GM11168 (cell line): ENCODE results near the gene AQP6.

Experiments
- in situ Hi-C: fragments of 300-500 bp; cut with MboI; formaldehyde crosslinking; loops from one replicate; pipeline ENCODE4 v1.12.0; 2022; ENCODE audit warnings: low sequenced_read_pairs; ENCODE audit not compliant: unreplicated experiment

The AQP6 gene, protein sequence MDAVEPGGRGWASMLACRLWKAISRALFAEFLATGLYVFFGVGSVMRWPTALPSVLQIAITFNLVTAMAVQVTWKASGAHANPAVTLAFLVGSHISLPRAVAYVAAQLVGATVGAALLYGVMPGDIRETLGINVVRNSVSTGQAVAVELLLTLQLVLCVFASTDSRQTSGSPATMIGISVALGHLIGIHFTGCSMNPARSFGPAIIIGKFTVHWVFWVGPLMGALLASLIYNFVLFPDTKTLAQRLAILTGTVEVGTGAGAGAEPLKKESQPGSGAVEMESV

DNA sequence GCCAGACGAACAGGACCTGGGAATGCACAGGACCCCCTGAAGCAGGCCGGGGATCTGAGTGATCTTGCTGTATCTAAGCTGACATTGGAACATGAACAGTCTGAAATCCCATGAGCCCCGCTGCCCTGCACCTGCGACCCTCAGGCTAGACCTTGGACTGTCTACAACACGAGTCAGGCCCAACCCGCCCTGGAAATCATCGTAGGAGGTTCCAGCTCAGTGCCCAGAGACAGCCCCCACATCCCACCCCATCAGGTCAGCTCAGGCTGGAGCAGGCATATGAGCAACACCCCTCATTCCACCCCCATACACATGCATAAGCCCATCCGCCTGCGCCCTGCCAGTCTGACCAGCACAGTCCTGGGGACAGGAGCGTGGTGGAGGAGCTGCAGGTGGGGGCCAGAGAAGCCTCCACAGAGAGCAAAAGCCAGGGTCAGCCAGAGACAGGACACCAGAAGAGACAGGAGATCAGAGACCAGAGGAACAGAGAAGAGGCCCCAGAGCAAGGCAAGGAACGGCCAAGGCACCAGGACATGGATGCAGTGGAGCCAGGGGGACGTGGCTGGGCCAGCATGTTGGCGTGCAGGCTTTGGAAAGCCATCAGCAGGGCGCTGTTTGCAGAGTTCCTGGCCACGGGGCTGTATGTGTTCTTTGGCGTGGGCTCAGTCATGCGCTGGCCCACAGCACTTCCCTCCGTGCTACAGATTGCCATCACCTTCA lies at the start of gene AQP6:
AQP6 (plus strand) TSS at position 307 of the 720 bp plus-strand sequence; CDS start at position 534, 227 bp downstream.
- in situ Hi-C loops = no loop called here

DNA sequence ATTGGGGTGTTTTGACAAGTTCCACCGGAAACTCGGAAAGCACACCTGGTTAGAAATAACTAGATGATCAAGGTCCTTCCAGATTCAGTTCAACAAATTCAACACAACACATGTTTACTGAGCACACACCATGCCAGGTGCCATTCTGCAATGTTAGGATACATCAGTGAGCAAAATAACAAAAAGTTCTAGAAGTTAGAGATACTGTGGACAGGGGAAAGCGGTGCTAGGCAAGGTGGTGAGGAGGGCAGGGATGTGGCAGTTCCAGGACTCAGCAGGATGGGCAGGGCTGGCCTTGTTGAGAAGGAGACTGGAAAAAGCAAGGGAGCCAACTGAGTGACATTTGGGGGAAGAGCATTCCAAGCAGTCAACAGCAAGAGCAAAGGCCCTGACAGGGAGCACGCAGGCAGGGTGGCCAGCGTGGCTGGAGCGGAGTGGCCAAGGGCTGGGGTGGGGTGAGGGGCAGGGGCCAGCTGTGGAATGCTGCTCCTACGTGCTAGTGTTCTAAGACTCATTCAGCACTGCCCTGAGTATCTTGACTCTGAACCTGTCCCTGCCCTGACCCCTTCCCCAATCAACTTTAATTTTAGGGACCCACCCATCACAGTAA lies 49.6 kb upstream of the AQP6 start:
- in situ Hi-C loops = no loop called here

DNA sequence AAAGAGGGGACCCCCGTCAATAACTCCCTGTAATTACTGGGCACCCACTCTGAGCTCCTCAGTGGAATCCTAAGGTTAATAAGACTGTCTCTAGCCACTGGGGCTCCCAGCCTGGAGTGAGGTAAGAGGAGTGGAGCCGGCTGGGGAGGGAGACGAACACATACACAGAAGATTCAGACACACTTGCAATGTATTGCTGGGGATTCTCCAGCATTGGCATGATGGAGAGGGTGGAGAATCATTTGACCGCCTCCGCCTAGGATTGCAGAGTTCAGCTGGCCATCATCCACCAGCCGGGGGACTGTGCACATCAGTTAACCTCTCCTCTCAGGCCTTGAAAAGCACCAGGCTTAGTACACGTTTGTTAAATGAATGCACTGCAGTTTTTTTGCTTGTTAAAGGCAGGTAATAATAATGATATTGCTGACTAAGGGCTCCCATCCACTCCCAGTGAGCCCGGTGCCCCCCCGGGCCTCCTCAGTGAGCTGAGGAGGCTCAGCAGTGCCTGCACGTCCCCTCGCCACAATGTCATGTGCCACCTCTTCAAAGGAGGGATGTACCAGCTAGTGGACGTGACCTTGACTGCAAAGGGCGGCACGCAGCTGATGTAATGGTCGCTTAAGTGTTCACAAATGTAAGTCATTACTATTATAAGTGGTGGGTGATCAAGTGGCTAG lies 48.7 kb upstream of the AQP6 start:
- in situ Hi-C loops = no loop called here

DNA sequence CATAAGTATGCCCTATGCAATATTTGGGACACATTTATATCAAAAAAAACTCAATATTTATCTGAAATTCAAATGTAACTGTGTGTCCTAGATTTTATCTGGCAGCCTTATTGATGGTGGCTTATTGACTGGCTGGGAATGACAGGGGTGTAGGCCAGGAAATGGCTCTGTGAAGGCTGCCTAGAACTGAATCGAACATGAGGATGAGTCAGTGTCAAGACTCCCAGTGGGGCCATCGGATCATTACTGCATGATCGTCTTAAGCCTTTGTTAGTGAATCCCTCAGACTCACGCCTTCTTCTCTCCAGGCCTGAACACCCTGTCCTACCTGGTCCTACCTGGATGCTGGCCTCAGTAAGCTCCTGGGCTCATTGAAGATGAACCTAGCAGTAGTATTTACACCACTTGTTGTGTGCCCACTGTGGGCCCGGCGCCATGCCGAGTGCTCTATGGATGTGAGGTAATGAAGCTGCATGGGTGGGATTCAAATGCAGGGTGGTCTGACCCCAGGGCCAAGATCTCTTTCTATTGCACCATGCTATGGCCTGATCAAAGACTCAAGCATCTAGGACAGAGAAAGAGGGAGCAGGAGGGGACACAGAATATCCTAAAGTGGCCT lies 48.0 kb upstream of the AQP6 start:
- in situ Hi-C loops = no loop called here

DNA sequence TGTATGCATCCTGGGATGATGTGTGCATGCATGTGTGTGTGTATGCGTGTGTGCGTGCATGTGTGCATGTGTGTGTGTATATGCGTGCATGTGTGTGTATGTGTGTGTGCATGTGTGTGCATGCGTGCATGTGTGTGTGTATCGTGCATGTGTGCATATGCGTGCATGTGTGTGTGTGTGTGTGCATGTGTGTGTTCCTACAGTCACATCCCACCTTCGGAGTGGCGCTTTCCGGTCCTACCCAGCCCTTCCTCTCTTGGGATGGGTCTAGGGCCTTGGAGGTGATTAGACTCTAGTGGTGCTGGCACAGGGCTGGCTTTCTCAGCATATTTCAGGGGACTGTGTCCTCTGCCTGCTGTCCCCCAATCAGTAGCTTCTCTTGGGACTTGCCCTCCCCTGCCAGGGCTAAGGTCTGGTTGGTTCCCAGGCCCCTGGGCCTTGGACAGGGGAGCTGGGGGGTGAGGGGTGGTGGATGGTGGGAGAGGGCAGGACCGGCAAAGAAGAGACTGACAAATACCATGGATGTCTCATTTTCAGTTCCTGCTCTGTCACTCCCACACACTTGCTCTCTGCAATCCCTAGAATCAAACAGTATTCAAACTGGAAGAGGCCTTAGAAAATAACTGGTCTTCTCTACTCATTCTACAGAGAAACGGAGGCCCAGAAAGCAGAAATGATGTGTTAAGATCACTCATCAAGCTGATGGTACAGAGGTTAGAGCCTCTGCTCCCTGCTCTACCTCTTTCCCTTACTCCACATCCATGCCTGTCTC lies 47.1 kb upstream of the AQP6 start:
- in situ Hi-C loops = no loop called here

DNA sequence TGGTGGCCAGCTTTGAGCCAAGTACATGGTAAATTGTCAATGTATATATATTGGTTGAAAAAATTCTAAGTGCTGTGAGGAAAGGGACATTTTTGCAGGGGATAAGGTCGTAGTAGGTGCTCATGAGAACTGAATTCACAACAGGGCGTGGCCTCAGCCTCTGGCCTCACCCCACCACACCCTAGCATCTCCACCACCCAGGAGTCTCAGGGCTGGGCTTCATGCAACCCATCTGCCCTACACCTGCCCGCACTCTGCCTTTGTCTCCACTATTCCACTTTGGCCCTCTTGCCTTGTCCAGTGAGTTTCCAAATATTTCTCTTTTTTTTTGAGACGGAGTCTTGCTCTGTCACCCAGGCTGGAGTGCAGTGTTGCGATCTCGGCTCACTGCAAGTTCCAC lies 44.3 kb upstream of the AQP6 start:
- in situ Hi-C loops = no loop called here

DNA sequence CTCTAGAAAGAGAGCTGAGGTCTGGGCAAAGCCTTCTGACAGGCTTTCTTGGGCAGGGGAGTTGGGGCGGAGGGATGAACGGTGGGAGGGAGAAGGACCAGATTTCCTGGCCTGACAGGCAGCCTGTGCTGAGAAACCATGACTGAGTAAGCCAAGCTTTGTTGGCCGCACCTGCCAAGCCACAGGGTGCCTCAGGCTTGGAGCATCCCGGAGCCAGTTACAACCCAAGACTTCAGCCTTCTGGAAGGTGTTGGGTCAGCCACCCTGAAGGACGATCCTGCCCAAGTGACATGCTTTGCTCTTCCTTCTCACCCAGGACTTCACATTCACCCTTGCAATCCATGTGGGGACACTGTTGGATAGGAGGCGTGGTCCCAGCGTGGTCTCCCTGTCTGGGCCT lies 43.2 kb upstream of the AQP6 start:
- in situ Hi-C loops = no loop called here

DNA sequence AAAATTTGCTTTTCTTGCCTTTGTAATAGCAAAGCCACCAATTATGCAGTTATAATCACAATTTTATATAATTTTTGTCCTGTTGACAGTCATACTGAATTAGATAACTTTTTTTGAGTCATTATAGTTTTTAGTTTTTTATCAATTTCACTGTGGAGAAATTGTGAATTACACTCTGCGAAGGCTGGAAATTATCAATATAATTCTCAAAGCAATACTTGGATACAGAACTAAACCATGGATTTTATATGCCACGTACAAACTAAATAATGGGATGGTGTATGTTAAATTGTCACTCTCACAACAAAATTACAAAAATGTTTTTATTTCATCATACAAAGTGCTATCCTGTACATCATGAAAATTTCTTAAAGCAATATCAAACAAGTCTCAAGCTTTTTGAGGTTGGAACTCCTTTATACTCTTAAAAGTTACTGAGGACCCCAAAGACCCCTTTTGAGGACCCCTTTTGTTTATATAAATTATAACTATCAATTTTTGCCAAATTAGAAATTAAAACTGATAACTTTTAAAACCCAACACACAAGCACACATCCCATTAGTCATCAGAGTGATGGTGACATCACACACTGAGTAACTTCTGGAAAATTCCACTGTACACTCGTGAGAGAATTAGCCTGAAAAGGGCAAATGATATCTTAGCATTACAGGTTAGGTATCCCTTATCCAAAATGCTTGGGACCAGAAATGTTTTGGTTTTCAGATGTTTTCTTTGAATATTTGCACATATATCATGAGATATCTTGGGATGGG lies 42.0 kb upstream of the AQP6 start:
- in situ Hi-C loops = no loop called here

DNA sequence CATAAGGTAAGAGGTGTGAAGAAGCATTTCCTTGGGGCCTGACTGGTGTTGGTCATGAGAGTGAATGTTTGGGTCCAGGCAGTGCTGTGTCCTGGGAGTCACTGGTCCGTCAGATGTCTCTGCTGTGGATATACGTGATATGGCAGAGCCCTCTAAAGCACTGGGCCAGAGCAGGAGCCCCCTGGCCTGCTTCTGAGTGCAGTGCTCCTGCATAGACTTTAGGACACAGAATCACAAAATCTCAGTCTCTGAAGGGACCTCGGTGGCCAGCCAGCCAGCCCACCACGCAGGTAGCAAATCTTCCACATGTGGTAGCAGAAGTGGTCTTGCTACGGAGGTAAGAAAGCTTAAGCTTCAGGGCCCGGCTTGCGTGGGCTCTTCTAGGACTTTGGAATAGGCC lies 40.7 kb upstream of the AQP6 start:
- in situ Hi-C loops = no loop called here

DNA sequence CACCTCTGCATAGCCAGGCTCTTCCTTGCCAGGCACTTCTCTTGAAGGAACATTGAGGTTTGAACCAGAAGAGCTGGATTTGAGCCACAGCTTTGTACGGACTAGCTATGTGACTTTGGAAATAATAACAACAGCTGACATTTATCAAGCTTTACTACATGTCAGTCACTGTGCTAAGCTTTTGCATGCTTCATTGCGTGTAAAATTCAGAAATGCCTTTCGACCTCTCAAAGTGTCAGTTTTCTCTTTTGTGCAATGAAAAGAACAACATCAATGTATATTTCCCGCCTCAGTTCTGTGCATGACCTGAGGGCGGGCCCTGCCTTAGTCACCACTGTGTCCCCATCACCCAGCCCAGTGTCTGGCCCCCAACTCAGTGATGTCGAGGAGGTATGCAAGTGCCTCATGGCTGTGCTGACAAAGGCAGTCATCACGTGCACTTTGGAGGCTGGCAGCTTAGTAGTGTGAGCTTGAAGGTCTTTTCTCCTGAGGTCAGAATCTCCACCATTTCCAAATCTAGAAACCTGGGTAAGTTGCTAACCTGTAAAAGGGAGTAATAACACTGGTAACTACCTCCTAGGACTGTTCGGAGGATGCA lies 40.1 kb upstream of the AQP6 start:
- in situ Hi-C loops = no loop called here

DNA sequence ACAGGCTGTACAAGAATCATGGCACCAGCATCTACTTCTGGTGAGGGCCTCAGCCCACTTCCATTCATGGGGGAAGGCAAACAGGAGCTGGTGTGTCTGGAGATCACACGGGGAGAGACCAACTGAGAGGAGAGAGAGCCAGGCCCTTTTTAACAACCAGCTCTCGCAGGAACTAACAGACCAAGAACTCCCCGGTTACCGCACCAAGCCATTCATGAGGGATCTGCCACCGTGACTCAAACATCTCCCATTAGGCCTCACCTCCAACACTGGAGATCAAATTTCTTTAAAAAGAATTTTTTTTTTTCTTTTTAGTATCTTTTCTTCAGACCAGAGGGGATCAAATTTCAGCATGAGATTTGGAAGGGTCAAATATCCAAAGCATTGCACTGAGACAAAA lies 39.0 kb upstream of the AQP6 start:
- in situ Hi-C loops = no loop called here

DNA sequence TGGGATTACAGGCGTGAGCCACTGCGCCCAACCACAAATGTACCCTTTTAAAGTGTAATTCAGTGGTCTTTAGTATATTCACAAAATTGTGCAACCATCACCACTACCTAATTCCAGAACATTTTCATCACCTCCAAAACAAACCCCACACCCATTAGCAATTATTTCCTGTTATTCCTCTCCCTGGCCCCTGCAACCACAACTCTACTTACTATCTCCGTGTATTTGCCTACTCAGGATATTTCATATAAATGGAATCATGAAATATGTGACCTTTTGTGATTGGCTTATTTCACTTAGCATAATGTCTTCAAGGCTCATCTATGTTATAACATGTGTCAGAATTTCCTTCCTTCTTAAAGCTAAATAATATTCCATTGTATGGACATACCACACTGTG lies 38.2 kb upstream of the AQP6 start:
- in situ Hi-C loops = no loop called here

DNA sequence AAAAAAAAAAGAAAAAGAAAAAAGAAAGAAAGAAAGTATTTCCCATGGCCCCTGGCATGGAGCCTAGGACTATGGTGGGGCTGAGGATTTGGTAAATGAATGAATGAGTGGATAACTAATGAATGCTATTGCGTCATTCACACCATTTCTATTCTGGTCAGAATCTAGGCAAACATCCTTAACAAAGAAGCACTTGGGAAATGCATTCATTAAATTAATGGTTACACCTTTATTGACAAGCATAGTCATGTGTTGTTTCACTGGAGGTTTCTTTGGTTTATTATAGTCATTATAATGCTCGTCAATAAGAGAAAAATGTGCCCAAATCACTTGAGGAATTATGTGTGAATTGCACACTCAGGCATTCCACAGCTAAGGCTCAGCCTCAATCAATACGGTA lies 35.8 kb upstream of the AQP6 start:
- in situ Hi-C loops = no loop called here

DNA sequence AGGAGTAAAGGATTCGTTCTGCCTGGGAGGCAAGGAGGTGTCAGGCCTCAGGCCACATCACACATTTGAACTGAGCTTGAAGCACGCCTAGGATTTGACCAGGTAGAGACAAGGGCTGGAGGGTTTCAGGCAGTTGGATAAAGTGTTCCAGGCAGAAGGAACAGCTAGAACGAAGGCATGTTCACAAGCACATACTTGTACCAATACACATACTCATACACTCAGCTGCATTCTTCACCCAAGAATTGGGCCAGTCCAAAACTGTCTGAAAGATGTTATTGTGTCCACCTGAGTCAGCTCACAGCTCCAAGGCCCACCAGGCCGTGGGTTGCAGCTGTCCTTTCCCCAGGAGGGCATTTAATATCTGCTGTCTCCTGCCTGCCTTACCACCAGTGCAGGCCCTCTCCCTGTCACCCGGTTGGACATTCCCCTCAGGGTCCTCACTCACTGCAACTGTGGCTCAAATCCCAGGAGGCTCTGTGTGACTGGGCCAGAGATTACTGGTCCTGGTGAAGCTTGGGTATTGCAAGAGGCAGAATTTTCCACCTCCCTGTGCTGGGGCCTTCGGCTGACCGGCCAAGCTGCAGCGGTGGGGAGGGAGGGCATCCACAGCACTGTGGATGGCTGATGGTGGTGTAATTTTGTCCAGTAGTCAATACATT lies 35.0 kb upstream of the AQP6 start:
- in situ Hi-C loops = no loop called here

DNA sequence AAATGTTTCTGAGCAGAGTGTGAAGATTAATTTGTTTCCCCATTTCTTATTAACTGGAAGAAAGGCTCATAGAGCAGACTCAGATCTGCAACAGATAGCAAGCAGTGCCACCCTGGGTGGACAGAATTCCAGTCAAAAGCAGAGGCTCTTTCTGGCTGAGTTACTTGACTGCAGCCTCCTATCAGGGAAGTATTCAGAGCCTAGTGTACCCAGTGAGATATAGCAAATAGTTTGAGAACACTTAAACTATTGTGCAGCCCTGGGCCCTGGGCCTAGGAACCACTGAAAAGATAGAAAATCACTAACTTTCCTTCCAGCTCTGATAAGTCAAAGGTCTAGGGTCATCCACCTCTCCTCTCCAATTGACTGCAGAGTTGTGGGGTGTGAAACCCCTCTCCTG lies 33.4 kb upstream of the AQP6 start:
- in situ Hi-C loops = no loop called here

DNA sequence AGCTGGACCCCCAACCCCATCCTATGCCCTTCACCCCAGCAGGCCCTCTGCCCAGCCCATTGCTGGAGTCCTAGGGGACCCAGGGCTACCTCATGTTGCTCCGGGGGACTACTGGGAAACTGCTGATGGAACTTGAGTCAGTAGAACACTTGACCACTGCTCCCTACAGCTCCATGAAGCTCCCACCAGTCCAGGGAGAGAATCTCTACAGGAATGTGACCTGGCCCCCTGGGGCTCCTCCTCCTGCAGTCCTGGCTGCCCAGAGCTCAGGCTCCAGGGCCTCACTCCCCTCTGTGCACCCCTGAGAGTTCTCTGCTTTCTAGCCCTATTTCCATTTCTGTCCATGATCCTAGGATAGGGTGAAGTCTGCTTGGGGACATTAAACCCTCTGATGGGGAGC lies 33.0 kb upstream of the AQP6 start:
- in situ Hi-C loops = no loop called here

DNA sequence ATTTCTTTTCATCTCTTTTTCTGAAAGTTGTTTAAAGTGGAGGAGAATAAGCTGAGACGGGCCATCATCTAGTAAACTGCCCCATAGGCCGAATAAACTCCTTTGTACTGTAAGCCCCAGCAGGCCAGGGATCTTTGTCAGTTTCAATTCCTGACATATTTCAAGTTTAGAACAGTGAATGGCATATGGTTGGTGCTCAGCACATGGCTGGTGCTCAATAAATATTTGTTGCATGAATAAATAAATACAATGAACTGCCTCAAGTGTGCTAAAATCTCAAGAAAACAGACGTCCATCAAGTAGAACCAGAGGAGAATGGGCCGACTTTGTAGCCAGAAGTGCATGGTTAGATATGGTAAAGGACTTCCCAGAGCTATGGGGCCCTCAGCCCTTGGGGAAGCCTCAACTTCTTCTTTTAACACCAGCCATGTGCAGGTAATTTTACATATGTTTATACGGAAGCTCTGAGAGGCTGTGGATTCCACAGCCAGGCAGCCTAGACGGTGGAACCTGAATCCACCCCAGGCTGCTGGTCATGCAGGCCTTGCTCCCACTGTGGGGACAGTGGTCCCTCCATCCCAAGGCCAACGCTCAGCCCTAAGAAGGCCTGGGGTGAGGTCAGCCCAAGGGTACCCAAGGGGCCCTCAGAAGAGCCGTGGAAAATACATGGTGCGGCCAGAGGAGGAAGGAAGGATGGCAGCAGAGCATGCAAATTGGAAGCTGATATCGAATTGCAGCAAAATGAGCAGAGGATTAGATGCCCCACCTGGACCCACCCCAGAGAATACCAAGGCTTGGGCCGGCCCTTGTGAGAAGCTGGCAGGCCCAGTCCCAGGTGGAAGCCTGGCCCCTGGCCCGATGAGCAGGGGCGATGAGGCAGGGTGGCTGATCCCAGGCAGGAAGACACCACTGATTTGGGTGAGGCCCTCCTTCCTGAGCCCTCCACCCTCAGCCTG lies 30.9 kb upstream of the AQP6 start:
- in situ Hi-C loops = no loop called here
